Esophagus squamous epithelium (tissue), 4 donors: ENCODE measurements around the gene CAMK2G.
"Not testable (repeated sequence)": the region's sequence is repeated elsewhere in the genome, so short reads cannot be mapped to it uniquely, and the experiment has no call there.

Experiments
- CTCF ChIP-seq, 6 experiments: fragments of 450-650 bp in 4 of 6; fragments of 200-600 bp in 2 of 6; sonication (generic) in 2 of 6; IDR thresholded peaks; one replicate each; pipeline ENCODE4 v1.5.1; 2016 to 2019; ENCODE audit warnings: antibody characterized with exemption in 6 of 6, mild to moderate bottlenecking in 4 of 6, moderate library complexity in 4 of 6
- POLR2A ChIP-seq, 4 donors: fragments of 450-650 bp; IDR thresholded peaks; one replicate each; pipeline ENCODE4 v1.6.1; 2017; ENCODE audit warnings: antibody characterized with exemption in 4 of 4, mild to moderate bottlenecking in 4 of 4, moderate library complexity in 3 of 4

- TF ChIP-seq CTCF, POLR2A (IDR thresholded peaks at IDR 0.05): not testable (repeated sequence)
These were observed 16.5 kb upstream of the CAMK2G start for GRCh38 chr10:73890830-73891229.
